ENCODE results near the gene UNC5B. TPM values are rescaled to one million over a fixed set of nuclear protein-coding genes. Genes with fewer than 3 reads are reported as not detected.
A peak's percentile ranks its signal among the peaks of the same experiment; 100 is the strongest.

The UNC5B gene
- total RNA-seq: 1 to 10 TPM; 2.2 to 3.7 (median 3.2) TPM

DNA sequence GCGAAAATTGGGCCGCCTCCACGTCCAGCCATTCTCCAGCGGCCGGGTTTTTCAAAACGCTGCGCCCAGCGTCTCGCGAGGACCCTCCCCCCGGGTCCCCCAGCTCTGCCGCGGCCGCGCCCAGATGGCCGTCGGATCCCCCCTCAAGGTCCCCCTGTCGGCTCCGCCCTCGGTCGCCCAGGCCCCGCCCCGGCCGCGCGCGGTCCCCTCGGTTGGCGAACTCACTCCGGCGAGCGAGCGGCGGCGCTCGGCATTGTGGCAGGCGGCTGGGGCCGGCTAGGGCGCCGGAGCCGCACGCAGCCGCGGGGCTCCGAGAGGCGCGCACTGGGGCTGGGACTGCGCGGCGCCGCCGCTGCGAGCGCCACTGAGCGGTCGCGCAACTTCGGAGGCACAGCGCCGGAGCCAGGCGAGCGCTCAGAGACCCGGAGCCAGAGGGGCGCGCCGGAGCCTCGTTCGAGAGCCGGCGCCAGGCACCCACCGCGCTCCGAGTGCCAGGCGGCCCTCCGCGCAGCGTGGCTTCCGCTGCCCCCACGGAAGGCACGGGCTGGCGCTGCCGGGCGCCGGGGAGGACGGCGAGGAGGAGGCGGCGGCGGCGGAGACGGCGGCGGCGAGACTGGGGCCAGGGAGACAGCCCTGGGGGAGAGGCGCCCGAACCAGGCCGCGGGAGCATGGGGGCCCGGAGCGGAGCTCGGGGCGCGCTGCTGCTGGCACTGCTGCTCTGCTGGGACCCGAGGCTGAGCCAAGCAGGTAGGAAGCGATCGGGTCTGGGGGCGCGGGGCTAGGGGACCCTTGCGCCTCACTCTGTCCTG is at the start of gene UNC5B:
TSS of gene UNC5B (plus strand) at position 253 of the 809 bp plus-strand sequence. CDS start at position 669, 416 bp downstream.
- ATAC-seq: peak; percentile 92
- TF ChIP-seq POLR2AphosphoS5 (IDR thresholded peaks at IDR 0.05) (no peak), POLR2A (IDR thresholded peaks at IDR 0.05) (peak; percentile 71 to 83), EP300 (IDR thresholded peaks at IDR 0.05) (no peak)
- TF ChIP-seq, protein P1, sequence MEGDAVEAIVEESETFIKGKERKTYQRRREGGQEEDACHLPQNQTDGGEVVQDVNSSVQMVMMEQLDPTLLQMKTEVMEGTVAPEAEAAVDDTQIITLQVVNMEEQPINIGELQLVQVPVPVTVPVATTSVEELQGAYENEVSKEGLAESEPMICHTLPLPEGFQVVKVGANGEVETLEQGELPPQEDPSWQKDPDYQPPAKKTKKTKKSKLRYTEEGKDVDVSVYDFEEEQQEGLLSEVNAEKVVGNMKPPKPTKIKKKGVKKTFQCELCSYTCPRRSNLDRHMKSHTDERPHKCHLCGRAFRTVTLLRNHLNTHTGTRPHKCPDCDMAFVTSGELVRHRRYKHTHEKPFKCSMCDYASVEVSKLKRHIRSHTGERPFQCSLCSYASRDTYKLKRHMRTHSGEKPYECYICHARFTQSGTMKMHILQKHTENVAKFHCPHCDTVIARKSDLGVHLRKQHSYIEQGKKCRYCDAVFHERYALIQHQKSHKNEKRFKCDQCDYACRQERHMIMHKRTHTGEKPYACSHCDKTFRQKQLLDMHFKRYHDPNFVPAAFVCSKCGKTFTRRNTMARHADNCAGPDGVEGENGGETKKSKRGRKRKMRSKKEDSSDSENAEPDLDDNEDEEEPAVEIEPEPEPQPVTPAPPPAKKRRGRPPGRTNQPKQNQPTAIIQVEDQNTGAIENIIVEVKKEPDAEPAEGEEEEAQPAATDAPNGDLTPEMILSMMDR (IDR thresholded peaks at IDR 0.05): peak in 3 of 4 experiments; percentile 45 to 64 (median 51)
- no peaks in the 10 kb centered on the region for H3K9me3 ChIP-seq
- peaks cover 25% of the 10 kb centered on the region for H3K27me3 ChIP-seq
- no CpG with 5 or more reads among the region's 109 CpGs for WGBS, 2 donors (ENCODE audit: low coverage in 1 of 2)
- peaks cover 0 to 57% (median 10%) of the 10 kb centered on the region in 3 donors for H3K4me1 ChIP-seq
- H3K4me3 ChIP-seq: peak within 1 kb of the TSS; percentile 69 to 79
- no peaks in the 10 kb centered on the region for H3K36me3 ChIP-seq
- peak within 1 kb of the TSS; percentile 15 to 89 (median 84) for H3K27ac ChIP-seq

DNA sequence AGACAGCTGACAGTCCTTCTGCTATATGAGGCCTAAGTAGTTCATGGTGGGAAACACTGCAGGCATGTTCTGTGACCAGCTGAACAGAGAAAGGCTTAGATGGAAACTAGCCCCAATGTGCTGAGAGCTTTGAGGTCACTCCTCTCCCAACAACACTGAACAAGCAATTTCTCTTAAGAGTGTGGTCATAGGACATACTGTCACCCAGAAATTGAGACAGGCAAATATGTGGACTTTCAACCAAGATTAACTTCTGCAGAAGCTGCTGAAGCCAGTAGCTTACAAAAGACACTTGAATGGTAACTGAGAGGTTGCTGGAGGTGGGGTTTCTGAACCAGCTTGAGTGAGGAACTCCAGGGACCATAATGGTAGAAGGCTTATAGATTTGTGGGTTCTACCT is 38.9 kb upstream of the UNC5B start:
- ATAC-seq: no peak
- Histone ChIP-seq H3K9me3 (no peaks in the 10 kb centered on the region), H3K27ac (no peak overlapping the region), H3K4me3 (no peak overlapping the region), H3K36me3 (no peaks in the 10 kb centered on the region), H3K4me1 (peaks cover 0 to 5% (median 0%) of the 10 kb centered on the region in 3 donors), H3K27me3 (no peaks in the 10 kb centered on the region)
- TF ChIP-seq EP300 (IDR thresholded peaks at IDR 0.05): no peak
- TF ChIP-seq POLR2AphosphoS5 (IDR thresholded peaks at IDR 0.05): no peak
- TF ChIP-seq, protein P1 (IDR thresholded peaks at IDR 0.05): no peak
- no peak for TF ChIP-seq POLR2A (IDR thresholded peaks at IDR 0.05)

DNA sequence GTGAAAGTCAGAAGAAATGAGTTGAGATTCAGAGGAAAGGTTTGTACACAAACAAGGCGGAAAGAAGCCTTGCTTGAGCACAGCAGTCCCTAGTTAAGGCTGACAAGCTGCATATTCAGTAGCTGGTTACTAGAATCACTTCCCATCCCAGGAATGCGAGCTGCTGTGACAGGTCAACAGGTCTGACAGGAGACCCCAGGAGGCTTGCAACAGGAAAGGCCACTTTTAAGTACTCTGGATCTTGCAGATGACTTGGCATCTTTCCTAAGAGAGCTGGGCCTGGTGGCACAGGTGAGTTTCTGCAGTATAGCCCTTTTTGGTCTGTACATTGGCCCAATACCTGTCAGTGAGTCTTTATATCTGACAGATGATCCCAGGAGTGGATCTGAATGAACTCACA is 35.7 kb upstream of the UNC5B start:
- H3K4me1 ChIP-seq: no peaks in the 10 kb centered on the region
- ATAC-seq: no peak
- 83% methylated on average over 2 of the region's 2 CpGs; no CpG with 5 or more reads in 1 of the 2 donors for WGBS, 2 donors (ENCODE audit: low coverage in 1 of 2)
- no peak overlapping the region for H3K27ac ChIP-seq
- no peaks in the 10 kb centered on the region for H3K36me3 ChIP-seq
- TF ChIP-seq POLR2A (IDR thresholded peaks at IDR 0.05) (no peak), POLR2AphosphoS5 (IDR thresholded peaks at IDR 0.05) (no peak), EP300 (IDR thresholded peaks at IDR 0.05) (no peak)
- TF ChIP-seq, protein P1 (IDR thresholded peaks at IDR 0.05): no peak
- H3K4me3 ChIP-seq: no peak overlapping the region
- no peaks in the 10 kb centered on the region for H3K27me3 ChIP-seq
- no peaks in the 10 kb centered on the region for H3K9me3 ChIP-seq

DNA sequence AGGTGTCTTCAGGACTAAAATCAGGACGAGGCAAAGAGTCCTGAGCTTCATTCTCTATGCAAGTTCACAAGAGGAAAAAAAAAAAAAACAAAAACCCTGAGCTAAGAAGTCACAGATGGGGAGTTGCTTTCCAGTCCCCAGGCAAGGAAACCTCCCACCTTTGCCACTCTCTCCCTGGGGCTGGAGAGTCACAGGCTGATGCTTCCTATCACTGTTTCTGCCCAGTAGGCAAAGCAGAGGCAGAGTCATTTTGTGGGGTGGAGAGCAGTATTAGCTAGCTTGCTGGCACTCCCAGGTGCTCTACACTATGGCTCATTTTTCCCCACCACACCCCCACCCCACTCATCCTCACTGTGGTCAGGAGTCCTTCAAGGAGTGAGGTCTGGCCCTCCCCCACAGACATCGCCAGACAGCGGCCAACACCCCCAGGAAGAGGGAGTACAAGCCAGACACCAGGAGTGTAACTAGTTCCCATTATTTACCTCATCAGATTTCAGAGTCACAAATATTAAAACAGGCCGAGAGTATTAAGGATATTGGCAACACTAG is 34.6 kb upstream of the UNC5B start:
- WGBS, 2 donors (ENCODE audit: low coverage in 1 of 2): 71% methylated on average over 1 of the region's 4 CpGs; no CpG with 5 or more reads in 1 of the 2 donors
- no peak for ATAC-seq
- Histone ChIP-seq H3K4me3 (no peak overlapping the region), H3K9me3 (no peaks in the 10 kb centered on the region), H3K36me3 (no peaks in the 10 kb centered on the region), H3K27me3 (no peaks in the 10 kb centered on the region), H3K27ac (no peak overlapping the region), H3K4me1 (no peaks in the 10 kb centered on the region)
- no peak for TF ChIP-seq EP300 (IDR thresholded peaks at IDR 0.05)
- no peak for TF ChIP-seq POLR2A (IDR thresholded peaks at IDR 0.05)
- TF ChIP-seq POLR2AphosphoS5 (IDR thresholded peaks at IDR 0.05): no peak
- TF ChIP-seq, protein P1 (IDR thresholded peaks at IDR 0.05): no peak

Measured in gastroesophageal sphincter (tissue), 4 donors.